Measurements from ENCODE around the gene ZBTB8A.
"Not testable (repeated sequence)": the region's sequence is repeated elsewhere in the genome, so short reads cannot be mapped to it uniquely, and the experiment has no call there.

The ZBTB8A gene

DNA sequence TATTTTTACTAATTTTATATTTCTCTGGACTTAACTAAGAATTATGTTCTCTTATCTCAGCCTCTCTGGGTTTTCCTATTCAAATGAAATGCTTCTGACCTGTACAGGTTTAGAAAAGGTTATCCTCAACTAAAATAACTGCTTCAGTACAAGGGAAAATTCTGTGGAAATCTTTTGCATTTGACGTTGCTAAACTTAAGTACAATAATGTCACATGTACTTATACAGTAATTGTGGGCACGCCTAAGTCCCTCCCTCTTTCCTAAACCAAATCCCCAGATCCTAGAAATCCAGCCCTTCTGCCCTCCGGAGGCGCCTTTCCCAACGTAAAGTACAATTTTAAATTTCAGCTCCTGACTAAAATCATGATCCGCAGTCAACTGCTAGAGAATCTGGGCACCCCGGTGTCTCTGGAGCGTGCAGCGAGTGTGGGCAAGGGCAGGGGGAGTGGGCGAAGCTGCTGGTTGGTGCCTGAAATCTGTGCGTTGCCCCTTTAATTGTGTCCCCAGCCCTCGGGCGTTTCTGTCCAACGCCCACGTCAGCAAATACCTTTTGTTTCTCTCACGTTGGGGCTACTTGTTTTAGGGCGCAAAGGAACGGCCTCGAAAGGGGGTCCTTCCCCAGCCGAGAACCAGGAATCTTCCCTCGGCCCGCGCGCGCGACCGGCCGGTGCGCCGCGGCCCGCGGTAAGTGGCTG, at the start of gene ZBTB8A:
ZBTB8A (plus strand) TSS at position 541 of the 697 bp plus-strand sequence. CDS start 53,505 bp downstream, outside the sequence.
- DNase-seq (ENCODE audit: low read depth): peak; percentile 49

- DNase-seq (ENCODE audit: low read depth): no peak
These were observed 49.3 kb upstream of the ZBTB8A start for GRCh38 chr1:32489774-32490454.

GRCh38 chr1:32491386-32491785, 47.8 kb upstream of the ZBTB8A start:
- no peak for DNase-seq (ENCODE audit: low read depth)

DNA sequence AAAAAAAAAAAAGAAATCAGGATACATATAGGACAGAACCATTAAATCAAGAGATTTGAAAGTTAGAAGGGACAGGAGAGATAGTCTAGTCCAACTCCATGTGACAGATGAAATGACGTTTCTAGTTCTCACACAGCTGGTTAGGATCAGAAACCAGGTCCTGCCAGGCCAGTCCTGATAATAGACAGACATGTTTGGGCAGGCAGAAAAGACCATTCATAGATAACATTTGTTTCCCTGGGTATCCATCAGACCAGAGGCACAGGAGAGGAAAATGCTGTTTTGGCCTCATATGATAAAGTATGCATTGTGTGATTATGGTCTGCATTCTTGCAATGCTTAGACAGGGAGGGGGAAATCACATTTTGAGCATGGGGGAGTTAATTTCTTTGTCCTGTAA, 45.0 kb upstream of the ZBTB8A start:
- DNase-seq (ENCODE audit: low read depth): peak; percentile 47

DNA sequence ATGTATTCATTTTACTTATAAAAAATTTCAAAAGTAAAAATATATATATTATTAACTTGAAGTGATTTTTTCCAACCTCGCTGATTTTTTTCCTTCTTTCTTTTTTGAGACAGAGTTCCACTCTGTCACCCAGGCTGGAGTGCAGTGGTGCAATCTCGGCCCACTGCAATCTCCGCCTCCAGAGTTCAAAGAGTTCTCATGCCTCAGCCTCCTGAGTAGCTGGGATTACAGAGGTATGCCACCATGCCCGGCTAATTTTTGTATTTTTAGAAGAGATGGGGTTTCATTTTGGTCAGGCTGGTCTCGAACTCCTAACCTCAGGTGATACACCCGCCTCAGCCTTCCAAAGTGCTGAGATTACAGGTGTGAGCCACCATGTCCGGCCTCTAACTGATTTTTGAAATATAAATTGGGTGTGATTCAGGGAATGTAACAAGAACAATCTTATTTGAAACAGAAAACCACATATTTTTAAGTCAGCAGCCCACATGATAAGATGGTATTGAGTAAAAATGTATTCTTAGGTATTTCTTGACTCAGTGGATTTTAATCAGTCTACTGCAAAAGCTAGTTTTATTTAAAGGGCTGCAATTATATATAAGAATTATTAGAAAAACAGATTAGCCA, 44.4 kb upstream of the ZBTB8A start:
- peak; percentile 20 for DNase-seq (ENCODE audit: low read depth)

GRCh38 chr1:32496127-32496526, 43.1 kb upstream of the ZBTB8A start:
- DNase-seq (ENCODE audit: low read depth): peak; percentile 86

- no peak for DNase-seq (ENCODE audit: low read depth)
These were observed 40.5 kb upstream of the ZBTB8A start for GRCh38 chr1:32498751-32499150.

GRCh38 chr1:32500387-32501209, 38.6 kb upstream of the ZBTB8A start:
- peak; percentile 64 for DNase-seq (ENCODE audit: low read depth)

DNA sequence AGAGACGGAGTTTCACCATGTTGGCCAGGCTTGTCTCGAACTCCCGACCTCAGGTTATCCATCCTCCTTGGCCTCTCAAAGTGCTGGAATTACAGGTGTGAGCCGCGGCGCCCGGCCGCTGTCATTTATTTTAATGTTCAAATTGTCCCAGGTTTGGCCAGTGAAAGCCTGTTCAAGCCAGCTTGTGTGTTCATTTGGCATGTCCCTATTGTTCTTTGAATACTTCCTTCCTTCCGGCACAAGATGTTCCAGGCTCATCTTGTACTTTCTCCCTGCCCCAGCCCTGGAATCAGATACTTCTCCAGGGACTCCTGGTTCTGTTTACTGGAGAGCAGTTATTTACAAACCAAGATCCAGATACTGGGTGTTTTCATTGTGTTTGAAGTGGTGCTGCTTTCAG, 37.4 kb upstream of the ZBTB8A start:
- DNase-seq (ENCODE audit: low read depth): no peak

- DNase-seq (ENCODE audit: low read depth): no peak
These were observed 36.1 kb upstream of the ZBTB8A start for GRCh38 chr1:32503153-32503552.

DNA sequence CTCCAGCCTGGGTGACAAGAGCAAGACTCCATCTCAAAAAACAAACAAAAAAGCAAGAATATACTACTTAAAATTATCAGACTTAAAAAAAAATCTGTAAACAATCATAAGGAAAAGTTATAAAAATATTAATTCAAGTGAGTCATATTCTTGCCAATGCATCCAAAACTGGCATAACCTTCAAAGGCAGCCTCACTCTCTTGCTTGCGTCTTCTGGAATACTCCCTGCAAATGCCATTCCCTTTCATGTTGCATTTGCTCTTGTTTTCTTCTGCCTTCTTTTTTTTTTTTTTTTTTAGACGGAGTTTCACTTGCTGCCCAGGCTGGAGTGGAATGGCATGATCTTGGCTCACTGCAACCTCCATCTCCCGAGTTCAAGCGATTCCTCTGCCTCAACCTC, 32.2 kb upstream of the ZBTB8A start:
- DNase-seq (ENCODE audit: low read depth): no peak

DNA sequence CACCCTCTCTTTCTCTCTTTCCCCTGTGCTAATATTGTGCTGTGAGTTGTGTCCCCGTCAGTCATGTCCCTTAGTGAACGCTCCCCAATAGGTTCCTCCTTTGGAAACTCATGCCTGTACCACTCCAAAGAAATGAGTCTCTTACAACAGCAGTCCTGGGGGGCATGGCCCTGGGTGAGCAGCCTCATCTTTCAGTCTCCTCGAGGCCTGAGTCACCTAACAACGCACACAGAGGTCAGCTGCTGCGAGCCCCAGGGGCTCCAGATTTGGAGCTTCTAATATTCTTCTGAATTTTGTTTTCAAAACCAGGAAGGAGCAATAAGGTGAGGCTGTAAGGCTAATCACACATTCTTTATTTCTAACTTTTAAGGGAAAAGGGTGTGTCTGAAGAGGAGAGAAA, 30.5 kb upstream of the ZBTB8A start:
- DNase-seq (ENCODE audit: low read depth): peak; percentile 30

- no peak for DNase-seq (ENCODE audit: low read depth)
These were observed 29.3 kb upstream of the ZBTB8A start for GRCh38 chr1:32509939-32510338.

- DNase-seq (ENCODE audit: low read depth): no peak
These were observed 22.8 kb upstream of the ZBTB8A start for GRCh38 chr1:32516402-32516801.

- no peak for DNase-seq (ENCODE audit: low read depth)
These were observed 20.3 kb upstream of the ZBTB8A start for GRCh38 chr1:32518976-32519375.

DNA sequence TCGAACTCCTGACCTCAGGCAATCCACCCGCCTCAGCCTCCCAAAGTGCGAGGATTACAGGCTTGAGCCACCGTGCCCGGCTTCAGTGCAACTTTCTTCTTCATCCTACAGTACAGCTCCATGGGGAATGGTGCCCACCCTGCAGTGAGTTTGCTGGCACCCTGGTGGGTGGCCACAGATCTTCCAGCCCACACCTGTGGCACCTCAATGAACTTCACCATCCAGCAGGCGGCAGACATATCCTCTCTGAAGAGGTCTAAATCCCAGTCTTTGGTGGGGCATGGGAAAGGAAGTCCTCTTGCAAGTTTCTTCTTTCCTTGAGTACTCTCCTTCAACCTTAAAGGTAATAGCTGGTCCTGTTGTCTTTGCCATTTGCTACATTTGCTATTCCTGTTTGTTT, 18.1 kb upstream of the ZBTB8A start:
- DNase-seq (ENCODE audit: low read depth): no peak

DNA sequence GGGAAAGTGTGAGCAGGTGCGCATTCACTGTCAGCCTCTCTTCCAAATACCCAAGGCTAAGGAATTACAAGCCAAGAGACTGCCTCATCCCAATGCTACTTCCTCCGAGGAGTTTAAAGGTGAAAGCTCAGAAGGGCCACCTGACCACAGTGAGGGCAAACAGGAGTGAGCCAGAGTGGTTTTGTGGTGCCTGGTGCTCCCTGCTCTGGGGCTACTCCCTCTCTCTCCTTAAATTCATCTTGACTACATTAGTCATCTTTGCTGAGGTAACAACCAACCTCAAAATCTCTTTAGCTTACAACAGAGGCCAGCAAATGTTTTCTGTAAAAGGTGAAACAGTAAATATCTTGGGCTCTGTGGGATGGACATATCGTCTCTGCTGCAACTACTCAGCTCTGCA, 14.2 kb upstream of the ZBTB8A start:
- DNase-seq (ENCODE audit: low read depth): peak; percentile 12

- no peak for DNase-seq (ENCODE audit: low read depth)
These were observed 13.4 kb upstream of the ZBTB8A start for GRCh38 chr1:32525661-32526444.

- DNase-seq (ENCODE audit: low read depth): not testable (repeated sequence)
These were observed 10.7 kb upstream of the ZBTB8A start for GRCh38 chr1:32528550-32528949.

- DNase-seq (ENCODE audit: low read depth): no peak
These were observed 5.4 kb upstream of the ZBTB8A start for GRCh38 chr1:32533792-32534327.

DNA sequence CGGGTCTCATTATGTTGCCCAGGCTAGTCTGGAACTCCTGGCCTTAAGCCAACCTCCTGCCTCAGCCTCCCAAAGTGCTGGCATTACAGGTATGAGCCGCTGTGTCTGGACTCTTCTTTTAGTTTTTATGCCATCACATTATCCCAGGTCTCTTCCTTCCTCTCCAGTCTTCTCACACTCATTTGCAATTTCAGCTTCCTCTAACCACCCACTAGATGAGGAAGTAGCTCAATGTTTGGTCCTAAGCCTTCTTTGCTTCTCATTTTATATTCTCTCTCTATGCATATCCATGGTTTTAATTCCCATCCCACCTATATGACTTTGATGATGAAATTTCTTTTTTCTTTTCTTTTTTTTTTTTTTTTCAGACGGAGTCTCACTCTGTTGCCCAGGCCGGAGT, 3.1 kb upstream of the ZBTB8A start:
- DNase-seq (ENCODE audit: low read depth): no peak
